ENCODE measurements around the gene SH2D3C.

SH2D3C gene

DNA sequence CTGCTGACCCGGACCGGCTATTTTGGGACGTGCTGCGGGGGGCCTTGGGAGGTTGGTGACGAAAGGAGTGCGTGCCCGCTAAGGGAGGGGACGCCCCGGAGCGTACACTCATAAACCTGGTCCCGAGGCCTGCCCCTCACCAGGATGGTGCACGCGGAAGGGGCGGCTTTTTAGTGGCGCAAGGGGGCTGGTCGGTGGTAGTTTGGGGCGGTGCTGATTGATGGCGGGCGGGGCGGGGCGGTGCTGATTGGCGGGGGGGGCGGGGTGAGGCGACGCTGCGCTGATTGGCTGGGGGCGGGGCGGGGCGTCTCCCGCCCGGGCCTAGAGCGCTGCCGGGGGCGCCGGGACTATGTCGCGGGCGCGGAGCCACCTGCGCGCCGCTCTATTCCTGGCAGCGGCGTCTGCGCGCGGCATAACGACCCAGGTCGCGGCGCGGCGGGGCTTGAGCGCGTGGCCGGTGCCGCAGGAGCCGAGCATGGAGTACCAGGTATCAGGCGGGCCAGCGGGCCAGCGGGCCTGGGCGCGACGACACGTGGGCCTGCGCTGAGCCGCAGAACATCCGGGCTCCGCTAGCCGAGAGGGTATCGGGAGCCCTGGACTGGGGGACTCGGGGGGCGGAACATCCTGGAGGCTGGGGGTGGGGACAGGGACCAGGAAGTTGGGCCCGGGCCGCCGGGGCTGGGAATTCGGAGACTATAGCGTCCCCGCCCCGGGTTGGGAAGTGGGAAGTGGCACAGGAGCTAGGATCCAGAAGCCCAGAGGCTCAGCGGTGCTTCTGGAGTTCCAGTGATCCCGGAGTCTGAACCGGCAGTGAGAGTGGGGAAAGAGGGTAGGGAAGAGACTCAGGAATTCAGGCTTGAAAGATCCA, 24.3 kb upstream of the SH2D3C start, which contains the start of gene FPGS:
Gene FPGS (plus strand): TSS at position 307 of the 868 bp plus-strand sequence. CDS start 43 bp downstream, at position 350.
- TF ChIP-seq, protein P1, sequence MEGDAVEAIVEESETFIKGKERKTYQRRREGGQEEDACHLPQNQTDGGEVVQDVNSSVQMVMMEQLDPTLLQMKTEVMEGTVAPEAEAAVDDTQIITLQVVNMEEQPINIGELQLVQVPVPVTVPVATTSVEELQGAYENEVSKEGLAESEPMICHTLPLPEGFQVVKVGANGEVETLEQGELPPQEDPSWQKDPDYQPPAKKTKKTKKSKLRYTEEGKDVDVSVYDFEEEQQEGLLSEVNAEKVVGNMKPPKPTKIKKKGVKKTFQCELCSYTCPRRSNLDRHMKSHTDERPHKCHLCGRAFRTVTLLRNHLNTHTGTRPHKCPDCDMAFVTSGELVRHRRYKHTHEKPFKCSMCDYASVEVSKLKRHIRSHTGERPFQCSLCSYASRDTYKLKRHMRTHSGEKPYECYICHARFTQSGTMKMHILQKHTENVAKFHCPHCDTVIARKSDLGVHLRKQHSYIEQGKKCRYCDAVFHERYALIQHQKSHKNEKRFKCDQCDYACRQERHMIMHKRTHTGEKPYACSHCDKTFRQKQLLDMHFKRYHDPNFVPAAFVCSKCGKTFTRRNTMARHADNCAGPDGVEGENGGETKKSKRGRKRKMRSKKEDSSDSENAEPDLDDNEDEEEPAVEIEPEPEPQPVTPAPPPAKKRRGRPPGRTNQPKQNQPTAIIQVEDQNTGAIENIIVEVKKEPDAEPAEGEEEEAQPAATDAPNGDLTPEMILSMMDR (IDR thresholded peaks at IDR 0.05; ENCODE audit: unreplicated experiment in 3 of 3) = peak in 1 of 3 experiments; percentile 6
- peaks cover 16% of the 10 kb centered on the region for H3K36me3 Mint-ChIP-seq (ENCODE audit: low read depth)
- peaks cover 4% of the 10 kb centered on the region for H3K27me3 Mint-ChIP-seq (ENCODE audit: low read depth)
- peak within 1 kb of the TSS; percentile 92 to 96 (median 94) for H3K4me3 Mint-ChIP-seq
- H3K4me1 Mint-ChIP-seq = peaks cover 21% of the 10 kb centered on the region
- H3K27ac Mint-ChIP-seq = peak within 1 kb of the TSS; percentile 74 to 93 (median 87)
- H3K9me3 Mint-ChIP-seq = no peaks in the 10 kb centered on the region

DNA sequence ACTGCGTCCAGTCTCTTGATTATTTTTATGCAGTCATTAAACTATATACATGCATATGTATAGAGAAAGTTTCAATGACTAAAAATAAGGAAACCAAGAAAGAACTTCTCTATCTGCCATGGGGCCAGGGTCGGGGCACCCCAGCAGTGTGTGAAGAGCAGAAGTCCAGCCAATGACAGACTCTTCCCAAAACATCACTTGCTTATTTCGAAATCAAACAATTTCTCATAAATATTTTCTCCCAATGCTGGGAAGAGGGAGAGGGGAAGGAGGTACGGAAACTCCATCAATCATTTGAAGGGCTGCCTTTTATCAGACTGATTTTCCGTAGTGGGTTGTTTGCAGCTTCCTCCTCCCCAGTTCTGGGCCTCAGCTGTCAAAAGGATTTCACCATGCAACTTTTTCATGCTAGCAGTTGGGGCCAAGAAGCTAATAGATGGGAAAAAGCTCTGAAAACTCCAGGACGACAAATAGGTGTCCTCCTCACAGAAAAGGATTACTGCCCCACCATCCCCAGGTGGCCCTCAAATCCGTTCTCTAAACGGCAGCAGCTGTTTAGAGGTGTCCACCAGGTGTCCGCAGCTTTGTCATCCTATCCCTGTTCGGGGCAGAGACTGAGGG, 23.6 kb upstream of the SH2D3C start:
- H3K4me3 Mint-ChIP-seq = peak overlapping the region; percentile 92 to 96 (median 94)
- peaks cover 4% of the 10 kb centered on the region for H3K27me3 Mint-ChIP-seq (ENCODE audit: low read depth)
- peak overlapping the region; percentile 74 to 87 (median 83) for H3K27ac Mint-ChIP-seq
- no peaks in the 10 kb centered on the region for H3K9me3 Mint-ChIP-seq
- TF ChIP-seq, protein P1 (IDR thresholded peaks at IDR 0.05; ENCODE audit: unreplicated experiment in 3 of 3) = peak in 2 of 3 experiments; percentile 14 to 28
- peaks cover 8% of the 10 kb centered on the region for H3K36me3 Mint-ChIP-seq (ENCODE audit: low read depth)
- H3K4me1 Mint-ChIP-seq = peaks cover 22% of the 10 kb centered on the region

DNA sequence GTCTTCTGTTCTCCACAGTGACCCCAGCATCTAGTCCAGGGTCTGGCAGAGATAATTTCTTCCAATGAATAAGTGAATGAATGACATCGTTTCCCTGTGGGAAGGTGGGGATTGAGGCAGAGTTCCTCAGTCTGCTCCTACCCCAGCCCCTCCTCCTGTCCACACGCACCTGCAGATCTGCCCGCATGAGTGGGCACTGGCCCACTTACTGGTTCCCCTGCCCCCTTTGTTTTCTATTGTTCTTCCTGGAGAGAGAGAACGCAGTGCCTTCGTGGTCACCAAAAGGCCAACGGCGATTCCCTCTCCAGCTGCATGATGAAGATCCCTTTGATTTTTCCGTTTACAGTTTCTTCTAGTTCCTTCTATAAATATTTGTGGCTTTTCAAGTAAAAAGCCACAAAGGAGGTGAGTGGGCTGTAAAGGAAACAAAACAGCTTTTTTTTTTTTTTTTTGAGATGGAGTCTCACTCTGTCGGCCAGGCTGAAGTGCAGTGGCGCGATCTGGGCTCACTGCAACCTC, 18.4 kb upstream of the SH2D3C start:
- Mint-ChIP-seq H3K4me1 (peaks cover 23% of the 10 kb centered on the region), H3K4me3 (no peak overlapping the region)
- TF ChIP-seq, protein P1 (IDR thresholded peaks at IDR 0.05; ENCODE audit: unreplicated experiment in 3 of 3) = no peak

DNA sequence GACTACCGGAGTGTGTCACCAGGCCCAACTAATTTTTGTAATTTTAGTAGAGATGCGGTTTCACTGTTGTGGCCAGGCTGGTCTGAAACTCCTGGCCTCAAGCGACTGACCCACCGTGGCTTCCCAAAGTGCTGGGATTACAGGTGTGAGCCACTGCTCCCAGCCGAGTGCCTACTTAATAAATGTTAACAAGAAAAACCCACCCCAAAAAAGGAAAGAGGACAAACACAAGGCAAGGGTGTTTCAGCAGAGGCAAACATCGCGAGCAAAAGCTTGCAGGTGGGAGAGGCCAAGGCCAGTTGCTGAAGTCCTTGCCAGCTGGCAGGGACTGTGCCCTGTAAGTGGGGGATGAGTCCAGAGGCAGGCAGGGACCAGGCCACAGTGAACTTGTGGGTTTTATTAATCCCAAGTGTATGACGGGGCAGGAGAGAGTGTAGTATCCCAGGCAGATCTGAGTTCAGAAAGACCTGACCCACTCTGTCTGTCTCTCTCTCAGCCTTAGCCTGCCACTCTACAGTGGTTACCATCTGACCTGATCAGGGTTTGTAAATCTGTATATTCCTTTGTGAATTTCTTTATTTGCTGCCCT, 17.9 kb upstream of the SH2D3C start:
- H3K4me3 Mint-ChIP-seq = no peak overlapping the region
- peaks cover 7% of the 10 kb centered on the region for H3K27me3 Mint-ChIP-seq (ENCODE audit: low read depth)
- peaks cover 19% of the 10 kb centered on the region for H3K4me1 Mint-ChIP-seq
- no peaks in the 10 kb centered on the region for H3K9me3 Mint-ChIP-seq
- TF ChIP-seq, protein P1 (IDR thresholded peaks at IDR 0.05; ENCODE audit: unreplicated experiment in 3 of 3) = no peak
- peak overlapping the region; percentile 3 to 5 (median 5) for H3K27ac Mint-ChIP-seq
- peaks cover 8% of the 10 kb centered on the region for H3K36me3 Mint-ChIP-seq (ENCODE audit: low read depth)

More for the DNA sequence above, 18.4 kb upstream of the SH2D3C start:
- peaks cover 4% of the 10 kb centered on the region for H3K36me3 Mint-ChIP-seq (ENCODE audit: low read depth)
- no peaks in the 10 kb centered on the region for H3K9me3 Mint-ChIP-seq
- peaks cover 7% of the 10 kb centered on the region for H3K27me3 Mint-ChIP-seq (ENCODE audit: low read depth)
- H3K27ac Mint-ChIP-seq = peak overlapping the region; percentile 3 to 5 (median 5)

DNA sequence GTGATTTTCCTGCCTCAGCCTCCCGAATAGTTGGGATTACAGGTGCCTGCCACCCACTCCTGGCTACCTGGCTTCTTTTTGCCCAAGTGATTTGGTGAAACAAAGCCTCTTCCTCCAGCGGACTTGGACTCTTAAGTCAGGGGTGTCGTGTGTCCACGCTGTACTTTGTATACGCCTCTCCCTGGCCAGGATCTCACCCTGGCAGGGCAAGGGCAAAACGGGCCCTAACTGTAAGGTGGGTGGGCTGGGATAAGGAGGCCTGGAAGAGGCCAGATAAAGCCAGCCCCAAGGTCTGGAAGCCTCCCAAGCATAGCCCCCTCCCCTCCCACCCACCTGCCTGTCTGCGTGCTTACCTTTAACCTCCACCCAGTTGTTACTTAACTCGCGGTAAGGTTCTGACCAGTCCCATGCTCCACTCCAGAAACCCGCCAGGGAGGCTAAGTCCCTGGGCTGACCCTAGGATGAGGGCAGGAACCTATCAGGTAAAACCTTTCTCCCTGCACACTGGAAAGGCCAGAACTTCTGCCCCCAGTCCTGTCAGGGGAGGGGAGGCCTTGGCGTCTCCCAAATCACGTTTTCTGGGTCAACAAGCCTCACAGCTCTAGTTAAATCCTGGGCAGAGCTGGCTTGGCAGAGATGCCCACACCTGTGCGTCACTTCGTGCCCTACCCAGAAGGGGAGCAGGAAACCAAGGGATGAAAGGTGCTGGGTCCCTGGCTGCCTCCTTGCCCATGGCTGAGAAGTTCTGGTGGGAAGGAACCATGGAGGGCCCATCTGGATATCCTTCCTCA, 15.7 kb upstream of the SH2D3C start:
- H3K27me3 Mint-ChIP-seq (ENCODE audit: low read depth) = peaks cover 4% of the 10 kb centered on the region
- no peak overlapping the region for H3K4me3 Mint-ChIP-seq
- H3K27ac Mint-ChIP-seq = peak overlapping the region in 2 of 3 experiments; percentile 31 to 69
- TF ChIP-seq, protein P1 (IDR thresholded peaks at IDR 0.05; ENCODE audit: unreplicated experiment in 3 of 3) = no peak
- H3K9me3 Mint-ChIP-seq = no peaks in the 10 kb centered on the region
- H3K36me3 Mint-ChIP-seq (ENCODE audit: low read depth) = peaks cover 24% of the 10 kb centered on the region
- peaks cover 12% of the 10 kb centered on the region for H3K4me1 Mint-ChIP-seq
